Panc1 (cell line): ENCODE data around the gene PRXL2C.

Experiments used
- POLR2AphosphoS5 ChIP-seq: IDR thresholded peaks from 2 replicates; pipeline ENCODE4 v1.6.1; 2012; ENCODE audit warnings: mild to moderate bottlenecking, low read depth, low read length, moderate library complexity
- SIN3A ChIP-seq: IDR thresholded peaks from 2 replicates; pipeline ENCODE4 v1.6.1; 2012; ENCODE audit warnings: low read depth, mild to moderate bottlenecking, low read length, moderate library complexity, borderline replicate concordance; ENCODE audit not compliant: insufficient read depth
- TCF7L2 ChIP-seq: IDR thresholded peaks from 2 replicates; pipeline ENCODE4 v1.6.1; 2011; ENCODE audit warnings: mild to moderate bottlenecking, low read depth, low read length, inconsistent platforms
- TF ChIP-seq, protein P1 (sequence below): fragments of 450-650 bp; IDR thresholded peaks from 2 replicates; pipeline ENCODE4 v1.5.1; 2017; ENCODE audit warnings: mild to moderate bottlenecking
- TF ChIP-seq, protein P2 (sequence below), 2 experiments: IDR thresholded peaks; 2 replicates each; pipeline ENCODE4 v1.6.1; 2011 to 2012; ENCODE audit warnings: low read depth in 2 of 2, control low read depth in 1 of 2, low read length in 1 of 2, mild to moderate bottlenecking in 1 of 2, moderate library complexity in 1 of 2; ENCODE audit not compliant: insufficient read depth in 1 of 2

DNA sequence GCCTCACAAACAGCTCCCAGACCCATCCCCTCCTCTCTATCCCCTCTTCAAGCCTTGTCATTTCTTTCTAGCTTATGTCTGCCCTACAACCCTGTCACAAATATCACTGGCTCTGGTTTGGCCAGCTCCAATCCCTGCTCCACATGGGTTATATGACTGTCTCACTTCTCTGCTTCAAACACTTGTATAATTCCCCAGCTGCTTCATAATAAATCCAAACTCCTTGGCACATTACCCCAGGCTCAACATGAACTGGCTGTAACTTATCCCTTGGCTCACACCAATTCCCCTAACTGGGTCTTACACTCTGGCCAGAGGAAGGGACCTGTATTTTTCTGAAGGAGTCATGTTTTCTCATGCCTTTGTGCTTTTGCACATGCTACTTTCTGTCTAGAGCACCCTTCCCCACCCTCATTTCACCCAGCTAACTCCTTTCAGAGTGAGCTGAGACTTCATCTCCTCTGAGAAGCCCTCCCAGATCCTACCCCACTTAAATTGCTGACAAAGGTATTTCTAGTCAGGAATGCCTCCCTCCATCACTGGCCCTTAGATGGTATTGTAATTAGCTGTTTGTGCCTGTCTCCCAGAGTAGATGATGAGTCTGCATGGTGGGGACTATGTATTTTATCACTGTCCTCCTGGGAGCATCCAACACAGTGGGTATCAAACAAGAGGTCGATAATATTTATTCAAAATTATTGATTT, 5.3 kb downstream of the PRXL2C start:
- TF ChIP-seq, protein P1, sequence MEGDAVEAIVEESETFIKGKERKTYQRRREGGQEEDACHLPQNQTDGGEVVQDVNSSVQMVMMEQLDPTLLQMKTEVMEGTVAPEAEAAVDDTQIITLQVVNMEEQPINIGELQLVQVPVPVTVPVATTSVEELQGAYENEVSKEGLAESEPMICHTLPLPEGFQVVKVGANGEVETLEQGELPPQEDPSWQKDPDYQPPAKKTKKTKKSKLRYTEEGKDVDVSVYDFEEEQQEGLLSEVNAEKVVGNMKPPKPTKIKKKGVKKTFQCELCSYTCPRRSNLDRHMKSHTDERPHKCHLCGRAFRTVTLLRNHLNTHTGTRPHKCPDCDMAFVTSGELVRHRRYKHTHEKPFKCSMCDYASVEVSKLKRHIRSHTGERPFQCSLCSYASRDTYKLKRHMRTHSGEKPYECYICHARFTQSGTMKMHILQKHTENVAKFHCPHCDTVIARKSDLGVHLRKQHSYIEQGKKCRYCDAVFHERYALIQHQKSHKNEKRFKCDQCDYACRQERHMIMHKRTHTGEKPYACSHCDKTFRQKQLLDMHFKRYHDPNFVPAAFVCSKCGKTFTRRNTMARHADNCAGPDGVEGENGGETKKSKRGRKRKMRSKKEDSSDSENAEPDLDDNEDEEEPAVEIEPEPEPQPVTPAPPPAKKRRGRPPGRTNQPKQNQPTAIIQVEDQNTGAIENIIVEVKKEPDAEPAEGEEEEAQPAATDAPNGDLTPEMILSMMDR = no peak
- no peak for TF ChIP-seq POLR2AphosphoS5
- TF ChIP-seq, protein P2, sequence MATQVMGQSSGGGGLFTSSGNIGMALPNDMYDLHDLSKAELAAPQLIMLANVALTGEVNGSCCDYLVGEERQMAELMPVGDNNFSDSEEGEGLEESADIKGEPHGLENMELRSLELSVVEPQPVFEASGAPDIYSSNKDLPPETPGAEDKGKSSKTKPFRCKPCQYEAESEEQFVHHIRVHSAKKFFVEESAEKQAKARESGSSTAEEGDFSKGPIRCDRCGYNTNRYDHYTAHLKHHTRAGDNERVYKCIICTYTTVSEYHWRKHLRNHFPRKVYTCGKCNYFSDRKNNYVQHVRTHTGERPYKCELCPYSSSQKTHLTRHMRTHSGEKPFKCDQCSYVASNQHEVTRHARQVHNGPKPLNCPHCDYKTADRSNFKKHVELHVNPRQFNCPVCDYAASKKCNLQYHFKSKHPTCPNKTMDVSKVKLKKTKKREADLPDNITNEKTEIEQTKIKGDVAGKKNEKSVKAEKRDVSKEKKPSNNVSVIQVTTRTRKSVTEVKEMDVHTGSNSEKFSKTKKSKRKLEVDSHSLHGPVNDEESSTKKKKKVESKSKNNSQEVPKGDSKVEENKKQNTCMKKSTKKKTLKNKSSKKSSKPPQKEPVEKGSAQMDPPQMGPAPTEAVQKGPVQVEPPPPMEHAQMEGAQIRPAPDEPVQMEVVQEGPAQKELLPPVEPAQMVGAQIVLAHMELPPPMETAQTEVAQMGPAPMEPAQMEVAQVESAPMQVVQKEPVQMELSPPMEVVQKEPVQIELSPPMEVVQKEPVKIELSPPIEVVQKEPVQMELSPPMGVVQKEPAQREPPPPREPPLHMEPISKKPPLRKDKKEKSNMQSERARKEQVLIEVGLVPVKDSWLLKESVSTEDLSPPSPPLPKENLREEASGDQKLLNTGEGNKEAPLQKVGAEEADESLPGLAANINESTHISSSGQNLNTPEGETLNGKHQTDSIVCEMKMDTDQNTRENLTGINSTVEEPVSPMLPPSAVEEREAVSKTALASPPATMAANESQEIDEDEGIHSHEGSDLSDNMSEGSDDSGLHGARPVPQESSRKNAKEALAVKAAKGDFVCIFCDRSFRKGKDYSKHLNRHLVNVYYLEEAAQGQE (IDR thresholded peaks at IDR 0.05; ENCODE audit: insufficient read depth in 1 of 2, low read depth in 2 of 2, low read length in 1 of 2) = no peak
- no peak for TF ChIP-seq TCF7L2
- no peak for TF ChIP-seq SIN3A
